Measurements from ENCODE around the gene POLR3K. TPM values are rescaled to one million over a fixed set of nuclear protein-coding genes. Genes with fewer than 3 reads are reported as not detected.
"Not testable (repeated sequence)": the region's sequence is repeated elsewhere in the genome, so short reads cannot be mapped to it uniquely, and the experiment has no call there.

POLR3K gene
- total RNA-seq, 2 experiments from 2014 or later = 26.2 to 74.1 TPM

DNA sequence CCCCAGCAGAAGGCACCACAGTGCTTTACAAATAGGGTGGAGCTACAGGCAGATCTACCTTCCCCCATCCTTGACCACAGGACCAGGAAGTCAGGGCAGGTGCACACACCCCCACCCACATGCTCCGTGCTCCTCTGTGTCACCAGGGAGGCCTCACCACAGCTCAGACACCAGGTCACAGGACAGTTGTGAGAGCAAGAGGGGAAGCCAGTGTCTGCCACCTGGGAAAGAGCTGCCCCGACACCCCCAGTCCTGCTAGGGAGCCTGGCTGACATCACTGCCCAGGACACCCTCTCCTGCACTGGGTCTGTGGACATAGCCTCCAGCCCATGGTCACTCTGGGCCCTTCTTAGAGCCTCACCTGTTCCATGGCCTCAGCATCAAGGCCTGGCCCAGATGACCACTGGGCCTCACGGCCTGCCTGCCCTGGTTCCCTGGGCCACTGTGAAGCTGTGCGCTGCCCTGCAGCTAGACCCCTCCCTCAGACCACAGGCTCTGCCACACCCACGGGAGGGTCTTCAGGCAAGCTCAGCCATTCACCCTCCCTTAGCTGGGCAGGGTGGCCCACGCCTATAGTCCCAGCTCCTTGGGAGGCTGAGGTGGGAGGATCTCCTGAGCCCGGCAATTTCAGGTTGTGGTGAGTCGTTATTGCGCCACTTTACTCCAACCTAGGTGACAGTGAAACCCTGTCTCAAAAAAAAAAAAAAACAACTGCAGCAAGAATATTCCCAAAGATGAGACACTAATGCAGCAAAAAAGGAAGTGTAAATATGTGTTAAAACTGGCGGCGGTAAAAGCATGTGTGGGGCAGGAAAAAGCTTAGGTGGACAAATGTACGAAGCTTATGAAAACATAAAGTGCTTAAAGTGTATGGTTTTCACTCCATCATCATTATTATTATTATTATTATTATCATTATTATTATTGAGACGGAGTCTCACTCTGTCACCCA is 14.2 kb downstream of the POLR3K start:
- peaks cover 87% of the 10 kb centered on the region for H3K36me3 ChIP-seq (ENCODE audit: insufficient read depth, low read length)
- intact Hi-C loops (cut with micrococcal nuclease; ENCODE audit: unreplicated experiment) = no loop called here
- peak overlapping the region; percentile 70 for H3K4me2 ChIP-seq (ENCODE audit: low read length)
- ChIA-PET POLR2A (interaction anchor here (1.1 kb wide), 2 partner anchors 14 to 30 kb away, joined by 5 read pairs; partner anchors contain the start of genes POLR3K and SNRNP25), CTCF (ENCODE audit: unreplicated experiment) (no interaction called here)
- no peak for TF ChIP-seq EZH2phosphoT487 (IDR thresholded peaks at IDR 0.05; ENCODE audit: borderline replicate concordance, low read depth, low read length)
- peak overlapping the region; percentile 1 for H3K4me3 ChIP-seq (ENCODE audit: low read depth, low read length, poor library complexity, severe bottlenecking)
- H3K4me1 ChIP-seq (ENCODE audit: insufficient read depth, low read length, poor library complexity, severe bottlenecking) = peaks cover 29% of the 10 kb centered on the region
- H4K20me1 ChIP-seq (ENCODE audit: insufficient read depth, low read length) = 0 out of 2 replicates have a peak, but pooled peaks cover under 1% of the 10 kb centered on the region
- peak; percentile 86 for DNase-seq (ENCODE audit: low spot score)
- H3K9me3 ChIP-seq (ENCODE audit: low read length) = no peaks in the 10 kb centered on the region
- peaks cover 6% of the 10 kb centered on the region; the same call in 1 of the 2 replicates for H3K79me2 ChIP-seq (ENCODE audit: insufficient read depth, low read depth, low read length)
- peak overlapping the region; percentile 59 for H3K27ac ChIP-seq (ENCODE audit: low read depth, low read length, poor library complexity, severe bottlenecking)
- H2AFZ ChIP-seq (ENCODE audit: low read length) = no peak overlapping the region
- BruUV-seq (replicated peaks) = no TSS peak
- no peaks in the 10 kb centered on the region for H3K9me2 ChIP-seq (ENCODE audit: insufficient read depth, low read length)

DNA sequence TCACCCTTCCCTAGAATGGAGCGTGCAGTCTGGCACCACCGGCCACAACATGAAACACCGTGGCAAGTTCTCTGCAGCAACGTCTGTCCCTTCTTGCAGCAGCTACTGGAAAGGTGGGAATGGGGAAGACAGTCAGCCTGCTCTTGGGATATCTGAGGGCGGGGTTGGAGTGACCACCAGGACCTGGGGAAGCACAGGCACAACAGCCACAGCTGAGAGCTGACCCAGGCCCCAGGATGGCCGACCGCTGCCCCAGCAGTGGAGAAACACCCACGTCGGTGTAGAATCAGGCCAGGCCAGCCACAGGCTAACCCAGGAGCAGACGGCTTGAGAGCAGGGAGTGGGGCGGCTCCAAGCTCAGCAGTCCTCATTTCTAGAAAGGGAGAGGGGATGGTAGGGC is 15.2 kb downstream of the POLR3K start:
- CTCF ChIA-PET (ENCODE audit: unreplicated experiment); H3K79me2 ChIP-seq (ENCODE audit: insufficient read depth, low read depth, low read length); H3K9me3 ChIP-seq (ENCODE audit: low read length); H3K4me3 ChIP-seq (ENCODE audit: low read depth, low read length, poor library complexity, severe bottlenecking); H4K20me1 ChIP-seq (ENCODE audit: insufficient read depth, low read length); intact Hi-C loops (cut with micrococcal nuclease; ENCODE audit: unreplicated experiment); H2AFZ ChIP-seq (ENCODE audit: low read length); BruUV-seq (replicated peaks); POLR2A ChIA-PET; H3K9me2 ChIP-seq (ENCODE audit: insufficient read depth, low read length); DNase-seq (ENCODE audit: low spot score): not testable (repeated sequence)
- 0 out of 2 replicates have a peak overlapping the region, but pooled peaks have one; percentile 70 for H3K4me2 ChIP-seq (ENCODE audit: low read length)
- H3K36me3 ChIP-seq (ENCODE audit: insufficient read depth, low read length) = peaks cover 86% of the 10 kb centered on the region
- peak overlapping the region; percentile 59 for H3K27ac ChIP-seq (ENCODE audit: low read depth, low read length, poor library complexity, severe bottlenecking)
- H3K4me1 ChIP-seq (ENCODE audit: insufficient read depth, low read length, poor library complexity, severe bottlenecking) = peaks cover 29% of the 10 kb centered on the region

DNA sequence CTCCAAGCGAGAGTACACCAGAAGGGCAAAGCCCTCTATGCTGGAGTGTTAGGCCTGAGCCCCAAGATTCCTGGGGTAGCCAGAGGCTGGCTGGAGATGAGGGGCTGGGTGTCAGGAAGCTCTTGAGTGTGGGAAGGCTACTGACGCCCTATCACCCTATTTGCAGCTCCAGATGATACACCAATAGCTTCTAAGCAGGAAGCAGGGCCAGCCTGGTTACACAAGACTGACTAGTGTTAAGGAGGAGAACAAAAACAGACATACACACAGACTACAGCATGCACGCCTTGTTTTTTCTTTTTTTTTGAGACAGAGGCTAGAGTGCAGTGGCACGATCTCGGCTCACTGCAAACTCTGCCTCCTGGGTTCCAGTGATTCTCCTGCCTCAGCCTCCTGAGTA is 15.9 kb downstream of the POLR3K start:
- Histone ChIP-seq H3K4me2 (ENCODE audit: low read length) (no peak overlapping the region), H3K9me2 (ENCODE audit: insufficient read depth, low read length) (no peaks in the 10 kb centered on the region), H3K79me2 (ENCODE audit: insufficient read depth, low read depth, low read length) (peaks cover 6% of the 10 kb centered on the region; the same call in 1 of the 2 replicates), H3K4me3 (ENCODE audit: low read depth, low read length, poor library complexity, severe bottlenecking) (no peak overlapping the region), H3K4me1 (ENCODE audit: insufficient read depth, low read length, poor library complexity, severe bottlenecking) (peaks cover 29% of the 10 kb centered on the region), H3K9me3 (ENCODE audit: low read length) (no peaks in the 10 kb centered on the region), H3K27ac (ENCODE audit: low read depth, low read length, poor library complexity, severe bottlenecking) (no peak overlapping the region), H2AFZ (ENCODE audit: low read length) (no peak overlapping the region), H4K20me1 (ENCODE audit: insufficient read depth, low read length) (no peaks in the 10 kb centered on the region), H3K36me3 (ENCODE audit: insufficient read depth, low read length) (peaks cover 79% of the 10 kb centered on the region)
- ChIA-PET CTCF (ENCODE audit: unreplicated experiment) (no interaction called here), POLR2A (no interaction called here)
- TF ChIP-seq, protein P1, sequence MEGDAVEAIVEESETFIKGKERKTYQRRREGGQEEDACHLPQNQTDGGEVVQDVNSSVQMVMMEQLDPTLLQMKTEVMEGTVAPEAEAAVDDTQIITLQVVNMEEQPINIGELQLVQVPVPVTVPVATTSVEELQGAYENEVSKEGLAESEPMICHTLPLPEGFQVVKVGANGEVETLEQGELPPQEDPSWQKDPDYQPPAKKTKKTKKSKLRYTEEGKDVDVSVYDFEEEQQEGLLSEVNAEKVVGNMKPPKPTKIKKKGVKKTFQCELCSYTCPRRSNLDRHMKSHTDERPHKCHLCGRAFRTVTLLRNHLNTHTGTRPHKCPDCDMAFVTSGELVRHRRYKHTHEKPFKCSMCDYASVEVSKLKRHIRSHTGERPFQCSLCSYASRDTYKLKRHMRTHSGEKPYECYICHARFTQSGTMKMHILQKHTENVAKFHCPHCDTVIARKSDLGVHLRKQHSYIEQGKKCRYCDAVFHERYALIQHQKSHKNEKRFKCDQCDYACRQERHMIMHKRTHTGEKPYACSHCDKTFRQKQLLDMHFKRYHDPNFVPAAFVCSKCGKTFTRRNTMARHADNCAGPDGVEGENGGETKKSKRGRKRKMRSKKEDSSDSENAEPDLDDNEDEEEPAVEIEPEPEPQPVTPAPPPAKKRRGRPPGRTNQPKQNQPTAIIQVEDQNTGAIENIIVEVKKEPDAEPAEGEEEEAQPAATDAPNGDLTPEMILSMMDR (conservative IDR thresholded peaks at IDR 0.05; ENCODE audit: low read length) = no peak
- TF ChIP-seq EZH2phosphoT487 (IDR thresholded peaks at IDR 0.05; ENCODE audit: borderline replicate concordance, low read depth, low read length) = no peak
- no TSS peak for BruUV-seq (replicated peaks)
- DNase-seq (ENCODE audit: low spot score) = no peak
- intact Hi-C loops (cut with micrococcal nuclease; ENCODE audit: unreplicated experiment) = no loop called here
